ENCODE measurements around the gene TIMM44. TPM values are rescaled to one million over a fixed set of nuclear protein-coding genes. Genes with fewer than 3 reads are reported as not detected.

Gene TIMM44
- 57.9 and 58.6 TPM in 2 replicates for total RNA-seq

GRCh38 chr19:7943444-7944176 lies at the start of gene TIMM44:
Gene TIMM44, minus strand, starts transcription at chr19:7943666. Its CDS starts 15 bp downstream, at chr19:7943651.
- DNase-seq (ENCODE audit: low read depth), result peak; percentile 100
- TF ChIP-seq CTCF (IDR thresholded peaks at IDR 0.05; ENCODE audit: insufficient read depth, low read depth, low read length), result no peak
- H3K4me3 ChIP-seq (ENCODE audit: low read depth, low read length), result peak within 1 kb of the TSS; percentile 84

DNA sequence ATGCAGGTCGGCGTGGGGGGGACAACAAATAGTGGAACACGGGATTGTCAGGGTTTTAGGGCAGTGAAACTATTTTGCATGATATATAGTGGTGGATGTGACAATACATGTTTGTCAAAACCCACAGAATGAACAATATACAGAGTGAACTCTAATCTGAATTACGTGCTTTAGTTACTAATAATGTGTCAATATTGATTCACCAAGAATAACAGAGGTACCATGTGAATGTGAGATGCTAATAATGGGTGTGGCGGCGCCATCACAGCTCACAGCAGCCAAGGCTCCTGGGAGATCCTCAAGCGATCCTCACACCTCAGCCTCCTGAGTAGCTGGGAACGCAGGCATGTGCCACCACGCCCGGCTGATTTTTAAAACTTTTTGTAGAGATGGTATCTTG lies 49.1 kb upstream of the TIMM44 start:
- no peak for DNase-seq (ENCODE audit: low read depth)
- no peak overlapping the region for H3K4me3 ChIP-seq (ENCODE audit: low read depth, low read length)

GRCh38 chr19:7989071-7989575 lies 45.7 kb upstream of the TIMM44 start:
- TF ChIP-seq CTCF (IDR thresholded peaks at IDR 0.05; ENCODE audit: insufficient read depth, low read depth, low read length), result no peak
- no peak overlapping the region for H3K4me3 ChIP-seq (ENCODE audit: low read depth, low read length)
- DNase-seq (ENCODE audit: low read depth), result no peak

More for the DNA sequence above, 49.1 kb upstream of the TIMM44 start:
- no peak for TF ChIP-seq CTCF (IDR thresholded peaks at IDR 0.05; ENCODE audit: insufficient read depth, low read depth, low read length)

GRCh38 chr19:7988307-7988706 lies 44.8 kb upstream of the TIMM44 start:
- no peak overlapping the region for H3K4me3 ChIP-seq (ENCODE audit: low read depth, low read length)
- no peak for DNase-seq (ENCODE audit: low read depth)
- TF ChIP-seq CTCF (IDR thresholded peaks at IDR 0.05; ENCODE audit: insufficient read depth, low read depth, low read length), result no peak

GRCh38 chr19:7987114-7987768 lies 43.8 kb upstream of the TIMM44 start:
- no peak overlapping the region for H3K4me3 ChIP-seq (ENCODE audit: low read depth, low read length)
- TF ChIP-seq CTCF (IDR thresholded peaks at IDR 0.05; ENCODE audit: insufficient read depth, low read depth, low read length), result no peak
- no peak for DNase-seq (ENCODE audit: low read depth)

DNA sequence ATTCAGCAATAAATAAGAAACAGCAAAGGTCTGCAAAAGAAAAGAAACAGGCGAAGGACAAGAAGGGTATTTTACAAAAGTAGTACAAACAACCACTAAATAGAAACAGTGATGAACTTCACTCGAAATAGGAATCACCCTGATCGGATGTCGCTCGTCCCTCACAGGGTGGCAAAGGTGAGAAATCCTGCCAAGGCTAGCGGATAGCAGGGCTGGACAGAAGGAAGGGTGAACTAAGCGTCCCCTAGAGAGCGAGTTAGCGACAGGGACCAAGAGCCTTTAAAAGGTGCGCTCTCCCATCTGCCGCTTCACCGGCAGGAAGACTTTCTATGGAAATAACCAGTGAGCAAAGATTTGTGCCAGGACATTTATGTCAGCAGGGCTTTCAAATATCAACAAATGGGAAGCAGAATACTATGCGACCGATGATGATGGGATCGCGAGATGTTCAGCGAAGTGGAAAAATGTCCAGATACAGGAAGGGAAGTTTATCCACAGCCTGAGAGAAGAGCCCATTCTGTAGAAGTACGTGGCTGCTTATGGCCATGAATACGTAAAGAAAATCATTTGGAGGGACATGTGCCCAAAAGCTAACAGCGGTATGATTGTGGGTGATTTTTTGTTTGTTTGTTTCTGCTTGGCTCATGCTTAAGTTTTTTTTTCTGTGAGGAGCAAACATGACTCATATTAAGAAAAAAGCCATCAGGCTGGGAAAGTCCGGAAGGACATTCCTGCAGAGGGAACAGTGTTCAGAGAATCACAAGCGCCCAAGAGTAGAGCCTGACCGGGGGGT lies 43.1 kb upstream of the TIMM44 start:
- H3K4me3 ChIP-seq (ENCODE audit: low read depth, low read length), result no peak overlapping the region
- no peak for TF ChIP-seq CTCF (IDR thresholded peaks at IDR 0.05; ENCODE audit: insufficient read depth, low read depth, low read length)
- peak; percentile 72 for DNase-seq (ENCODE audit: low read depth)
